Measurements from ENCODE around the gene GDF15.
A peak's percentile ranks its signal among the peaks of the same experiment; 100 is the strongest.

DNA sequence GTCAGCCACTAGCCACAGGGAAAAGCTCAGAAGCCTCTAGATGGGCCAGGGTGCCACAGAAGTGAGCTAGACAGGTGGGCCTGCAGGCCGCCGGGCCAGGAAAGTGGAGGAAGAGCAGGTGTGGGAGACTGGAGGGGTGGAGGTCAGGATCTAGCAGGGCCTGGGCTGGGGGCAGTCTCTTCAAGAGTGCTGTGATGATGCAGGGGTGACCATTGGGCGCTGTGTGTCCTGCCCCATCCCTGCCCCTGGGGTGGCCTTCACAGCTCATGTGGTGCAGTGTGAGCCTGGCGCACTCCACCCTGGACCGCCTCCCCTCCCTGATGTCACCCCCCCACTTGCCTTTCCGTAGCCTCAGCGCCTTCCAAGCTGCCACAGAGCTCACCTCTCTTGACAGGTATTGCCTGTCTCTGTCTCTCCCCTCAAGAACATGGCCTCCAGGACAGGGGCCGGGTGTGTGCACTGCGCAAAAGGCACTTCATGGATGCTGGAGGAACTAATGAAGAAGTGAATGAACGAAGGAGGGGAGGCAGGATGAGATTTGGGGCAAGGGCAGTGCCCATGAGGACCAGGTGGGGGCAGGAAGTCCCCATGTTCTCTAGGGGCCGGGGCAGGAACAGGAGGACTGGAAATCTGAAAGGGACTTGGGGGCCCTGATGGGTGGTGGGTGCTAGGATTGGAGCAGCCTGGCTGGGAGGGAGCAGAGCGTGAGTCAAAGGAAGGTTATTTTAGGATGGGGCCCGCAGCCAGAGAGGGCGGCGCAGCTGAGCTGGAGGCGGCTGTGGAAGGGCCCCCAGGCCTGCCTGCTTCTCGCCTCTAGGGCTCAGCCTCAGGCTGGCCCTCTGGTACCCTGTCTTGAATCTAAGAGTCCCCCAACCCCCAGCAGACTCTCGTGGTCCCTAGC lies 39.8 kb downstream of the GDF15 start:
- TF ChIP-seq CTCF (IDR thresholded peaks at IDR 0.05 in 4 of 5, conservative IDR thresholded peaks at IDR 0.05 in 1 of 5): peak in 2 of 5 experiments; percentile 4 to 23
- TF ChIP-seq POLR2A (IDR thresholded peaks at IDR 0.05): no peak
